GM21723 (cell line): Measurements from ENCODE around the gene MAP2K3.
A peak's percentile ranks its signal among the peaks of the same experiment; 100 is the strongest.
"Not testable (repeated sequence)": the region's sequence is repeated elsewhere in the genome, so short reads cannot be mapped to it uniquely, and the experiment has no call there.

Source experiments
- ATAC-seq: cut with Tn5 transposase; IDR thresholded peaks from one replicate; pipeline ENCODE4 v1.9.1; 2021; ENCODE audit warnings: mild to moderate bottlenecking, moderate library complexity; ENCODE audit not compliant: unreplicated experiment

MAP2K3 gene

DNA sequence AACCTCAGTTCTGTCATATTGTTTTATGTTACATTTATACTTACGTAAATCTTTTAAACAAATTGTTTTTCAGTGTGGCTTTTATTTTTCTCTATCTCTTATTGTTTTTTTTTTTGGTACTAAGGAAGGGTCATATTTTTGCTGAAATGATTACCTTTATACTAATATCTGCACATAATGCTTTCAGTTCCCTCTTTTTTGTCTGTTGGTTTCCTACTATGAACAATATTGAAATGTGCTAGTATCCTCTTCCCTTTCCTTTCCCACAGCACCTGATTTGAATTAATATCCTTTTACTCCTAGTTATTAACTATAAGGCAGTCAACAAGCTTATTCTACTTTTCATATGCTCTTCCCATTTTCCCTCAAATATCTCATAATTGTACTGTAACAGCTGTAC lies 43.4 kb downstream of the MAP2K3 start:
- not testable (repeated sequence) for ATAC-seq

GRCh38 chr17:21328778-21329177 lies 44.3 kb downstream of the MAP2K3 start:
- ATAC-seq = not testable (repeated sequence)

- no peak for ATAC-seq
These were observed 46.1 kb downstream of the MAP2K3 start for GRCh38 chr17:21330436-21331160.

- not testable (repeated sequence) for ATAC-seq
These were observed 52.2 kb downstream of the MAP2K3 start for GRCh38 chr17:21336541-21337294.

GRCh38 chr17:21337981-21338625 lies 53.6 kb downstream of the MAP2K3 start:
- not testable (repeated sequence) for ATAC-seq

- no peak for ATAC-seq
These were observed 54.5 kb downstream of the MAP2K3 start for GRCh38 chr17:21339011-21339410.

- not testable (repeated sequence) for ATAC-seq
These were observed 55.1 kb downstream of the MAP2K3 start for GRCh38 chr17:21339571-21339970.

GRCh38 chr17:21340407-21340806 lies 55.9 kb downstream of the MAP2K3 start:
- not testable (repeated sequence) for ATAC-seq

DNA sequence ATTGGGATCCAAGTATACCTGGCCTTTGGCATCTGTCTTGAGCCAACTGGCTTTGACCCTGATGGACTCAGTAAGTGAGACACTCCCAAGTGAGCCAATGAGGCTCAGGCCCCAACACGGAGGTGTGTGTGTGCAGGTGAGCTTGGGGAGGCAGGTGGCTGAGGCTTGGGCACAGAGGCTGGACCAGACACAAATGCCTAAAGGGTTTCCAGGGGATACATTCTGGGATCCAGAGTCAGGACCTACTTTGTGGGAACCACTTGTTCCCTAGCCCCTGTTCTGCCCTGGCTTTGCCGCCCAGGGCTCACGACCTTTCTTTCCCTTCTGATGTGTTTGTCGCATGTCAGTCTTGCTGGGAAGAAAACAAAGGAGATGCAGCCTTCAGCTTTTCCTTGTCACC lies 56.8 kb downstream of the MAP2K3 start:
- not testable (repeated sequence) for ATAC-seq

GRCh38 chr17:21341925-21342540 lies 57.5 kb downstream of the MAP2K3 start:
- ATAC-seq = not testable (repeated sequence)

DNA sequence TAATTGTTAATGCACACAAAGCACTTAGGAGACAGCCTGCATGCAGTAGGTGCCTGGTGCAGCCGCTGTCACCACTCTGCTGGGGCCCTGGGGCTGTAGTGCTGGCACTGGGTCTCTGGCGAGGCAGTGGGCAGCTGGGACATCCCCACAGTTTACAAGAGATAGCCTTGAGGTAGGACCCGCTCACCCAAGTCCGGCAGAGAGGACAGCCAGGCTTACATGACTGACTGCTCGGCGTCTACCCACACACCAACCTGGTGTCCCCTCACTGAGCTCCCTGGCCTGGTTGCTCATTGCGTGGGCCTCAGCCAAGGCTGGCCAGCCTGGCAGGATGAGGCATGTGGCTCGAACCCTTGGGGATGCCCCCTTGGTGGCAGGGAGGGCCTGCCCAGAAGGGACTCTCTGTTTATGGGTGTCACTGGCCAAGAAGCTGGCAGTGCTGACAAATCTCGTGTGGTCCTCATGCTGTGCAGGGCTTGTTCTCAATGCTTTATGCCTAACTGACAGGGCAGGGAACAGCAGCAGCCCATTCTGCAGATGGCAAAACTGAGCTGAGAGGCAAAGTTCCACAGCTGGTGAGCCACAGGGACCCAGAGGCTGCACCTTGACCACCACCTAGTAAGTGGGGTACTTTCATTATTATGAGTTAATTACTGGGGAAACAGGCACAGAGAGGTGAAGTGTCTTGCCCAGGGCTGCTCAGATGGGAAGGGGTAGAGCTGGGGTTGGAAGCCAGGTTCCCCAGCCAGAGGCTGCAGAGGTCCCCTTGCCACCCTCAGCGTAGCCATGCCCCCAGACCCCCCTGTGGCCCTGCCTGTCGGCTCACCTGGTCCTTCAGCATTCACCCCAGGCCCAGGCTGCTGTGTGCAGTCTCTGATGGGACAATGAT lies 58.8 kb downstream of the MAP2K3 start:
- not testable (repeated sequence) for ATAC-seq

DNA sequence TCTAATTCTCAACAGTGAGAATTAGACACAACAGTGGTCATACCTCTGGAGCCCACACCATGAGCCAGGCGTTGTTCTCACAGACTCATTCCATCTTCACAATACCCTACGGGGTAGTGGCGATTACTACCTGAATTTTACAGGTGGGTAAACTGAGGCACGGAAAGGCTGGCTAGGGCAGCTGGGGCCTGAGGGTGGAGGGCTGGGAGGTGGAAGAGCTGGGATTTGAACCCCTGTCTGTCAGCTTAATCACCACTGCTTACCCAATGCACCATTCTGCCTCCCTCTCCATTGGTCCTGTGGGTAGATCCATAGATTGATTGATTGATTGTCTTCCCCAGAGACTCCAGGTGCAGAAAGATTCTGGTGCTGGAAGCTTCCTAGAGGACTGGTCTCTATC lies 60.3 kb downstream of the MAP2K3 start:
- not testable (repeated sequence) for ATAC-seq

GRCh38 chr17:21345236-21345635 lies 60.7 kb downstream of the MAP2K3 start:
- ATAC-seq = no peak

GRCh38 chr17:21346107-21346506 lies 61.6 kb downstream of the MAP2K3 start:
- not testable (repeated sequence) for ATAC-seq

GRCh38 chr17:21346651-21347250 lies 62.2 kb downstream of the MAP2K3 start:
- not testable (repeated sequence) for ATAC-seq

GRCh38 chr17:21347660-21348059 lies 63.1 kb downstream of the MAP2K3 start:
- ATAC-seq = not testable (repeated sequence)

GRCh38 chr17:21348081-21348925 lies 63.8 kb downstream of the MAP2K3 start:
- ATAC-seq = peak; percentile 68

DNA sequence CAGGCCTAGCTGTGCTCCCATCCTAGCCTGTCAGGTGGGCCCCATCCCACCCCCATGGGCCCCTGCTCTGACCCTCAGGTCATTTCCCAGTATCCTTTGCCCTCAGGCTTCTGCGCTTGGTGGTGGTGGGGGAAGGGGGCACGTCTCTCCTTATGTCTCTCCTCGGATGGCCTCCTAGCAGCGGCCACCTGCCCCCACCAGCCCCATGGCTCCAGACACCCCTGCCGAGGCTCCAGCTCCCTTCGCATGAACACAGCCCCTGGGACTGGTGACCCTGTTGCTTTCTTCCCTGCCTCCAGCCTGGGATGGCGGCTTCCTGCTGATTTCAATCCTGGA lies 64.4 kb downstream of the MAP2K3 start:
- ATAC-seq = peak; percentile 11
